Measurements from ENCODE around the gene EPS8L3.

DNA sequence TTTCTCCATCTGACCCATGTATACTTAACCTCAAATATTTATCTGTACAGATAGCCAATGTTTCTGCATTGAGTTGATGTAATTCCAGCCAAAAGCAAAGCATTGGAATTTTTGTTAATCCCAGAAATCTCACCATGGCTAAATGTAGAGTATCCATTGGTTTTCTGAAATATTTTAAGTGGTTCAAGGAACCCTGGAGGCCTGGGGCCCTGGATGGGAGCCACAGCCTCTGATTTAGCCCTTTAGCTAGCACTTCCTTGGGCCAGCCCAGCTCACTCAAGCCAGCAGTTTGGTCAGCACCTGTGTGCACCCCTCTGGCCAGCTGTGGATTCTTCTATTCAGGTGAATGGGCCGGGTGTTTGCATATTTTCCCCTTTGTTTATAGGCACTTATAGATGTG, 18.8 kb upstream of the EPS8L3 start:
- TF ChIP-seq, protein P1, sequence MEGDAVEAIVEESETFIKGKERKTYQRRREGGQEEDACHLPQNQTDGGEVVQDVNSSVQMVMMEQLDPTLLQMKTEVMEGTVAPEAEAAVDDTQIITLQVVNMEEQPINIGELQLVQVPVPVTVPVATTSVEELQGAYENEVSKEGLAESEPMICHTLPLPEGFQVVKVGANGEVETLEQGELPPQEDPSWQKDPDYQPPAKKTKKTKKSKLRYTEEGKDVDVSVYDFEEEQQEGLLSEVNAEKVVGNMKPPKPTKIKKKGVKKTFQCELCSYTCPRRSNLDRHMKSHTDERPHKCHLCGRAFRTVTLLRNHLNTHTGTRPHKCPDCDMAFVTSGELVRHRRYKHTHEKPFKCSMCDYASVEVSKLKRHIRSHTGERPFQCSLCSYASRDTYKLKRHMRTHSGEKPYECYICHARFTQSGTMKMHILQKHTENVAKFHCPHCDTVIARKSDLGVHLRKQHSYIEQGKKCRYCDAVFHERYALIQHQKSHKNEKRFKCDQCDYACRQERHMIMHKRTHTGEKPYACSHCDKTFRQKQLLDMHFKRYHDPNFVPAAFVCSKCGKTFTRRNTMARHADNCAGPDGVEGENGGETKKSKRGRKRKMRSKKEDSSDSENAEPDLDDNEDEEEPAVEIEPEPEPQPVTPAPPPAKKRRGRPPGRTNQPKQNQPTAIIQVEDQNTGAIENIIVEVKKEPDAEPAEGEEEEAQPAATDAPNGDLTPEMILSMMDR (IDR thresholded peaks at IDR 0.05; ENCODE audit: low read depth, low read length), result no peak
- no peak for TF ChIP-seq EZH2phosphoT487 (IDR thresholded peaks at IDR 0.05; ENCODE audit: low read depth)
